GM12874 (cell line): ENCODE data around the gene LCN10.

Experiments used
- TF ChIP-seq, protein P1 (sequence below): IDR thresholded peaks from 2 replicates; pipeline ENCODE4 v1.5.1; 2011; ENCODE audit warnings: low read depth, mild to moderate bottlenecking, control low read depth, low read length, moderate library complexity; ENCODE audit not compliant: insufficient read depth

LCN10 gene

DNA sequence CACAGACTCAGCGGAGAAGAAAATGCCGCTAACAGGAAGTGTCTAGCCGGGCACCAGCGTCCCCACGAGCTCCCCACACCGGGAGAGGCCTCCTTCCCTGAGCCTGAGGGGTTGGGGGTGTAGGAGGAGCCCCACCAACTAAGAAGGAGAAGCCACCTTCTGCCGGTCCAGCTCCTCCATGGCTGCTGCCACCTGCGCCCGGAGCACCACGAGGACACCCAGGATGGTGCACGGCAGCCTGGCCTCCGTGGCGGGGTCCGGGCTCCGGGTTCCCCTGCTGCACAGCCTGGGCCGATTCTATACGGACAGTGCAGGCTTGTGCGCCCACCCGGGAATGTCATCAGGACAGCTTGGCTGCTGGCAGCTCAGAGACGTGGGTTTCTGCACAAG is 15.0 kb upstream of the LCN10 start:
- TF ChIP-seq, protein P1, sequence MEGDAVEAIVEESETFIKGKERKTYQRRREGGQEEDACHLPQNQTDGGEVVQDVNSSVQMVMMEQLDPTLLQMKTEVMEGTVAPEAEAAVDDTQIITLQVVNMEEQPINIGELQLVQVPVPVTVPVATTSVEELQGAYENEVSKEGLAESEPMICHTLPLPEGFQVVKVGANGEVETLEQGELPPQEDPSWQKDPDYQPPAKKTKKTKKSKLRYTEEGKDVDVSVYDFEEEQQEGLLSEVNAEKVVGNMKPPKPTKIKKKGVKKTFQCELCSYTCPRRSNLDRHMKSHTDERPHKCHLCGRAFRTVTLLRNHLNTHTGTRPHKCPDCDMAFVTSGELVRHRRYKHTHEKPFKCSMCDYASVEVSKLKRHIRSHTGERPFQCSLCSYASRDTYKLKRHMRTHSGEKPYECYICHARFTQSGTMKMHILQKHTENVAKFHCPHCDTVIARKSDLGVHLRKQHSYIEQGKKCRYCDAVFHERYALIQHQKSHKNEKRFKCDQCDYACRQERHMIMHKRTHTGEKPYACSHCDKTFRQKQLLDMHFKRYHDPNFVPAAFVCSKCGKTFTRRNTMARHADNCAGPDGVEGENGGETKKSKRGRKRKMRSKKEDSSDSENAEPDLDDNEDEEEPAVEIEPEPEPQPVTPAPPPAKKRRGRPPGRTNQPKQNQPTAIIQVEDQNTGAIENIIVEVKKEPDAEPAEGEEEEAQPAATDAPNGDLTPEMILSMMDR, result no peak

DNA sequence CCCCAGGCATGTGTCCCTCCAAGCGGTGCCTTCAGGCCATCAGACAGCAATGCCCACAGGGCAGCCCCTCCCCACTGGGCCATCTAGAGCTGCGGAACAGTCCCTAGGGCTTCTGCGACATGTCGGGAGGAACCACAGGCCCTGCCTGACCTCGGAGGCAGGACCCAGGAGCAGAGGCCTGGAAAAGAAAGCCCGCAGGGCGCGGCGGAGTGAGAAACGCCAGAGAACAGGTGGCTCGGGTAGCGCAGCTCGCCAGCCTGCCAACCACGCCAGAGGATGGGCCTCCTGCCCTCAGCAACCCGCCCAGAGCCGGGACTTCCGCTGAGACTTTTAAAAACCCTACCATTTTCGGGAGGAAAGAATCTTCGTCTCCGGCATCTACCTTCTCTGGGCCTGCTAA is 14.6 kb upstream of the LCN10 start:
- TF ChIP-seq, protein P1, result no peak

DNA sequence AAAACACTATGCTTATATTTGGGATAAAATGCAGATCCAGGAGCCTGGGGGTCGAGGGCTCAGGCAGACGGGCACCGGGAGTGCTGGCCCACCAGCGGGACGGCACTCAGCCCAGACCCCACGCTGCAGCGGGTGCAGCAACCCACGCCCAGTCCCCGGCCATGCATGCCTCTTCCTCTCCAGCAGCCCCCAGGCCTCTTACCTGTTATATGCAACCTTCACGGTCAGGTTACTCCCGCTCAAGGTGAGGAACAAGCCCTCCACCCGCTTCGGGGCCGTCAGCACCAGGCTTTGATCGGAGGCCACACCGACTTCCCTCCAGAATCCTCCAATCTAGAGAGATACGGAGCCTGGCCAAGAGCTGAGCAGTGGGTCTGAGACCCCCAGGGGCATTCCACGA is 14.1 kb upstream of the LCN10 start:
- TF ChIP-seq, protein P1, result no peak

DNA sequence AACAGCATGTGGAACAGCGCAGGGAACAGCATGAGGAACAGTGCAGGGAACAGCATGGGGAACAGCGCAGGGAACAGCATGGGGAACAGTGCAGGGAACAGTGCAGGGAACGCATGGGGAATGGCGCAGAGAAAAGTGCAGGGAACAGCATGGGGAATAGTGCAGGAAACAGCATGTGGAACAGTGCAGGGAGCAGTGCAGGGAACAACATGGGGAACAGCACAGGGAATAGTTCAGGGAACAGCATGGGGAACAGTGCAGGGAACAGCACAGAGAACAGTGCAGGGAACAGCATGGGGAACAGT is 13.3 kb upstream of the LCN10 start:
- TF ChIP-seq, protein P1, result no peak

DNA sequence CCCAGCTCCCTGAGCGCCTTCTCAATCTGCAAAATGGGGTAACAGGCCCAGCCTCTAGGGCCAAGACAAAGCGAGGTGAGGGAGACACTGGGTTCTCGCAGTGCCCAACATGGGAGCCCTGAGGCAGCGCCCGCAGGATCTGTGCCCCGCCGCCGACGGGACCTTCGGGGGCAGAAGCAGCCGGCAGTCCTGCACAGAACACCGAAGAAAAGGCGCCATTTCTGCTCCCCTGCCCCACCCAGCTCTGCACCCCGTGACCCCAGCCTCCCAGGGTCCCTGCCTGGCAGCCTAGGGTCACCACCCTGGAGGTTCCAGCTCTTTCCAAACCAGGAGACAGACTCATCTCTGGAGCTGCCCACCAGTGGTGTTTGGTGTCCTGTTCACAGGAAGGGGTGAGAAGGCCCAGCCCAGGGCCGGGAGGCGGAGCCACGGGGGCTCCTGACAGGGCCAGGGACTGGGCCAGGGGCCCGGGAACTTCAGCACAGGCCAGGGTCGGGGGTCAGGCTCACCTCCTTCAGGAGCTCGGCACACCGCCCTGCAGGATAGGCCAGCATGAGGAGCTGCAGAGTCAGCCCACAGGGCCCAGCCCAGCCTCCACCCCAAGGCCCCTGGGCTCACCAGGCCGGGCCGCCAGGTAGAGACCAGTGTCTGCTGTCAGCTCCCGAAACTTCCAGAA is 12.0 kb upstream of the LCN10 start:
- TF ChIP-seq, protein P1, result no peak

DNA sequence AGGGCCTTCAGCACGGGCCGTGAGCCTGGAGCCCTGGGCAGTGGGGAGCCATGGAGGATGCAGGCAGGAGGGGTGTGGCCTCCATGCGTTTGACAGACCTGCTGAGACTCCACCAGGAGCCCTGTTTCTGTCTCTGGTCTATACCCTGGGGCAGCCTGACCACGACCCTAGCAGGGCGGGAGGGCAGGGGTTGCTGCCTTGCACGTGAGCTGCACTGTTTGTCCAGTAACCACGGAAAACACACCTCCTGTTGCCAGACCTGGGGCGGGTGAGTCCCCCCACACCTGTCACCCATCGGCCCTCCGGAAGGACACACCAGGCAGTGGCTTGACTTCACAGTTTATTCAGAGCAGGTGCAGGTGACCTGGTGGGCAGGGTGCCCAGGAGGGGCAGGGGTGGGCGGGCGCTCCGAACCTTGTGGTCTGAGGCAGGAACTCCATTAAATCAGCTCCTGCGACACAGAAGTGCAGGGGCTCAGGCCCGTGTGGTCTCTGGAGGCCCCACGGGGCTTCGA is 11.4 kb upstream of the LCN10 start:
- TF ChIP-seq, protein P1, result no peak

DNA sequence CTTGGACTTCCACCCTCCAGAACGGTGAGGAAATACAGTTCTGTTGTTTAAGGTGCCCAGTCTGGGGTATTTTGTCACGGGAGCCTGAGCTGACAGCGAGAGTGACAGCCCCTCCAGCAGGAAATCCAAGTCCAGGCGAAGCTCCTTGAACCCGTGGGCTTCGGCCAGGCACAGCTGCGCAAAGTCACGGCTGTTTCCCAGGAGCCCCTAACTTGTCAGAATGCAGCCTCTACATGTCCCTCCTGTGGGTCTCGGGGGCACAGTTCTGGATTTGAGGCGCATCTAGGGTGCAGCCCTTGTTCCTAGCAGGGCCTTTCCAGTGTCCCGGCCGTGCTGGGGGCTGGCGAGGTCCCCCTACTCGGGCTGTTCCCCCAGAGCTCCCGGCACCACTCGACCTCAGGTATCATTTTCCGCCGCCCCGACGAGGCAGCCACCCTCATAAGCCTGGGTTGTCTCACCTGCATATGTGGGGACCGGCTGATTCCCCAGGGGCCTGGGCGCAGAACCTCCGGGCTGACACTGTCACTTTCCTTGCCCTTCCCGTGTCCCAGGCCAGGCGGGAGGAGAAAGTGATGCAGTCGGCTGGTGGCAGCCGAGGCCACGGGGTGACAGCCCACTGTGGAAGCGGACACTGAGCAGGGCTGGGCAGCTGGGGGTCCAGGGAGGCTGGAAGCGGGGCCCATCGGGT is 10.8 kb upstream of the LCN10 start:
- TF ChIP-seq, protein P1, result no peak
